Measurements from ENCODE around the gene CACNA1S. TPM values are rescaled to one million over a fixed set of nuclear protein-coding genes. Genes with fewer than 3 reads are reported as not detected.

The CACNA1S gene
- total RNA-seq, 6 experiments from 2014 or later, result not detected

- Mint-ChIP-seq H3K4me1 (ENCODE audit: low read depth) (peaks cover 15% of the 10 kb centered on the region), H3K4me3 (no peak overlapping the region), H3K27me3 (ENCODE audit: insufficient read depth) (peaks cover 1% of the 10 kb centered on the region; the same call in 1 of the 2 replicates), H3K36me3 (ENCODE audit: low read depth) (peaks cover 41% of the 10 kb centered on the region), H3K27ac (no peak overlapping the region), H3K9me3 (no peaks in the 10 kb centered on the region)
- TF ChIP-seq CTCF (IDR thresholded peaks at IDR 0.05), result no peak
- DNase-seq, result no peak
These were observed 30.9 kb upstream of the CACNA1S start for GRCh38 chr1:201142849-201143725.

GRCh38 chr1:201142011-201142848, 30.0 kb upstream of the CACNA1S start:
- no peak overlapping the region for H3K4me3 Mint-ChIP-seq
- H3K27ac Mint-ChIP-seq, result no peak overlapping the region
- H3K27me3 Mint-ChIP-seq (ENCODE audit: insufficient read depth), result peaks cover 1% of the 10 kb centered on the region; the same call in 1 of the 2 replicates
- no peaks in the 10 kb centered on the region for H3K9me3 Mint-ChIP-seq
- peaks cover 24% of the 10 kb centered on the region for H3K4me1 Mint-ChIP-seq (ENCODE audit: low read depth)
- H3K36me3 Mint-ChIP-seq (ENCODE audit: low read depth), result peaks cover 34% of the 10 kb centered on the region
- no peak for TF ChIP-seq CTCF (IDR thresholded peaks at IDR 0.05)
- no peak for DNase-seq

GRCh38 chr1:201141418-201141817, 29.2 kb upstream of the CACNA1S start:
- peaks cover 32% of the 10 kb centered on the region for H3K36me3 Mint-ChIP-seq (ENCODE audit: low read depth)
- no peaks in the 10 kb centered on the region for H3K9me3 Mint-ChIP-seq
- no peak overlapping the region for H3K27ac Mint-ChIP-seq
- TF ChIP-seq CTCF (IDR thresholded peaks at IDR 0.05), result no peak
- DNase-seq, result no peak
- no peak overlapping the region for H3K4me3 Mint-ChIP-seq
- no peaks in the 10 kb centered on the region; the same call in 1 of the 2 replicates for H3K27me3 Mint-ChIP-seq (ENCODE audit: insufficient read depth)
- peaks cover 30% of the 10 kb centered on the region for H3K4me1 Mint-ChIP-seq (ENCODE audit: low read depth)

GRCh38 chr1:201140941-201141260, 28.7 kb upstream of the CACNA1S start:
- Mint-ChIP-seq H3K36me3 (ENCODE audit: low read depth) (peaks cover 32% of the 10 kb centered on the region), H3K27me3 (ENCODE audit: insufficient read depth) (no peaks in the 10 kb centered on the region; the same call in 1 of the 2 replicates), H3K27ac (no peak overlapping the region), H3K4me1 (ENCODE audit: low read depth) (peaks cover 30% of the 10 kb centered on the region), H3K4me3 (no peak overlapping the region), H3K9me3 (no peaks in the 10 kb centered on the region)
- DNase-seq, result no peak
- TF ChIP-seq CTCF (IDR thresholded peaks at IDR 0.05), result no peak

GRCh38 chr1:201140235-201140940, 28.2 kb upstream of the CACNA1S start:
- Mint-ChIP-seq H3K4me1 (ENCODE audit: low read depth) (peaks cover 30% of the 10 kb centered on the region), H3K27me3 (ENCODE audit: insufficient read depth) (no peaks in the 10 kb centered on the region; the same call in 1 of the 2 replicates), H3K36me3 (ENCODE audit: low read depth) (peaks cover 36% of the 10 kb centered on the region), H3K27ac (no peak overlapping the region), H3K9me3 (no peaks in the 10 kb centered on the region), H3K4me3 (no peak overlapping the region)
- no peak for TF ChIP-seq CTCF (IDR thresholded peaks at IDR 0.05)
- DNase-seq, result no peak
